ENCODE measurements around the gene RNF217. TPM values are rescaled to one million over a fixed set of nuclear protein-coding genes. Genes with fewer than 3 reads are reported as not detected.

Gene RNF217
- polyA plus RNA-seq, 1 donor (not counting 4 experiments of a cell fraction or from before 2014, with no cell fraction given), result 44.0 TPM

DNA sequence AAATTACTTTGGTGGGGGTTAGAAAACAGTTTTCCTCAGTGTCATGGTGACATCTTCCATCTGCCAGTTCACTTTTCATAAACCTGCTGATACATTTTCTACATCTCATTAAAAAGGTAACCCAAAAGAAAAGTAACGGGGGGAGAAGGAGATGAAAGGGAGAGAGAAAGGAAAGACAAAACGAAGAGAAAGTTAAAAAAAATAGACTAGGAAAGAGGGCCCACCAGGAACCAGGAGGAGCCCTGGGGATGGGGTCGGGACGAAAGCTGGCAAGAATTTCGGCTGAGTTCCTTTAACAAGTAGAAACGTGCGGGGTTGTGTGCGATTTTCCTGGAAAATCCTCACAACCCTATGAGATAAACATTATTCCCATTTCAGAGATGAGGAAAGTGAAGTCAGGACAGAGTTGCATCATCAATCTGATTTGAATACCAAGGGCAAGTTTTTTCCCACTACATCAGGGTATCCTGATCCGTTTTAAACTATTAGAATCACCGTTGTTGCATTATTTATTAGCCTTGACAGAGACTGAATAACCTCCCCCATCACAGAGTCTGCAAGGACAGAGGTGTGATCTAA lies 137.9 kb downstream of the RNF217 start:
- H3K4me2 ChIP-seq (ENCODE audit: control insufficient read depth, extremely low read depth, insufficient read depth, low read depth, low read length), result peak overlapping the region; percentile 76
- H3K4me1 ChIP-seq (ENCODE audit: control insufficient read depth, extremely low read depth, insufficient read depth, low read length), result peaks cover 58% of the 10 kb centered on the region
- TF ChIP-seq, protein P1, sequence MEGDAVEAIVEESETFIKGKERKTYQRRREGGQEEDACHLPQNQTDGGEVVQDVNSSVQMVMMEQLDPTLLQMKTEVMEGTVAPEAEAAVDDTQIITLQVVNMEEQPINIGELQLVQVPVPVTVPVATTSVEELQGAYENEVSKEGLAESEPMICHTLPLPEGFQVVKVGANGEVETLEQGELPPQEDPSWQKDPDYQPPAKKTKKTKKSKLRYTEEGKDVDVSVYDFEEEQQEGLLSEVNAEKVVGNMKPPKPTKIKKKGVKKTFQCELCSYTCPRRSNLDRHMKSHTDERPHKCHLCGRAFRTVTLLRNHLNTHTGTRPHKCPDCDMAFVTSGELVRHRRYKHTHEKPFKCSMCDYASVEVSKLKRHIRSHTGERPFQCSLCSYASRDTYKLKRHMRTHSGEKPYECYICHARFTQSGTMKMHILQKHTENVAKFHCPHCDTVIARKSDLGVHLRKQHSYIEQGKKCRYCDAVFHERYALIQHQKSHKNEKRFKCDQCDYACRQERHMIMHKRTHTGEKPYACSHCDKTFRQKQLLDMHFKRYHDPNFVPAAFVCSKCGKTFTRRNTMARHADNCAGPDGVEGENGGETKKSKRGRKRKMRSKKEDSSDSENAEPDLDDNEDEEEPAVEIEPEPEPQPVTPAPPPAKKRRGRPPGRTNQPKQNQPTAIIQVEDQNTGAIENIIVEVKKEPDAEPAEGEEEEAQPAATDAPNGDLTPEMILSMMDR (optimal IDR thresholded peaks at IDR 0.05 in 1 of 3, IDR thresholded peaks at IDR 0.05 in 1 of 3, conservative IDR thresholded peaks at IDR 0.05 in 1 of 3; ENCODE audit: extremely low read depth in 1 of 3, insufficient read depth in 2 of 3, low read length in 3 of 3), result no peak
- no peak for TF ChIP-seq EZH2 (IDR thresholded peaks at IDR 0.05; ENCODE audit: low read length)
- H3K79me2 ChIP-seq (ENCODE audit: control insufficient read depth, insufficient read depth, low read length), result no peaks in the 10 kb centered on the region
- no peaks in the 10 kb centered on the region for H4K20me1 ChIP-seq (ENCODE audit: control insufficient read depth, extremely low read depth, insufficient read depth, low read length)
- H3K4me3 ChIP-seq (ENCODE audit: control insufficient read depth in 2 of 3, extremely low read depth in 1 of 3, insufficient read depth in 2 of 3, low read depth in 1 of 3, low read length in 3 of 3), result peak overlapping the region in 2 of 3 experiments; percentile 50 to 55
- H3K27ac ChIP-seq (ENCODE audit: control insufficient read depth, insufficient read depth, low read length), result no peak overlapping the region
- no peaks in the 10 kb centered on the region for H3K9me3 ChIP-seq (ENCODE audit: control insufficient read depth, low read depth, low read length)
- H3K27me3 ChIP-seq (ENCODE audit: control insufficient read depth, extremely low read depth, insufficient read depth, low read length), result no peaks in the 10 kb centered on the region
- peak overlapping the region; percentile 92 for H2AFZ ChIP-seq (ENCODE audit: control insufficient read depth, low read length)
- no peaks in the 10 kb centered on the region for H3K9me1 ChIP-seq (ENCODE audit: control insufficient read depth, extremely low read depth, insufficient read depth, low read length)
- DNase-seq (ENCODE audit: low read depth, low spot score) (no peak), FAIRE-seq (no peak)
- dilution Hi-C loops (cut with MboI; ENCODE audit: extremely low pct_ligation_motif_present, low sequenced_read_pairs), result no loop called here
- peak overlapping the region; percentile 58 for H3K9ac ChIP-seq (ENCODE audit: control insufficient read depth, extremely low read depth, insufficient read depth, low read length)
- no peaks in the 10 kb centered on the region for H3K36me3 ChIP-seq (ENCODE audit: control insufficient read depth in 2 of 2, extremely low read depth in 1 of 2, insufficient read depth in 2 of 2, low read length in 2 of 2)

- H3K27ac ChIP-seq (ENCODE audit: control insufficient read depth, insufficient read depth, low read length), result peak overlapping the region; percentile 52
- no peaks in the 10 kb centered on the region for H3K79me2 ChIP-seq (ENCODE audit: control insufficient read depth, insufficient read depth, low read length)
- H3K9me1 ChIP-seq (ENCODE audit: control insufficient read depth, extremely low read depth, insufficient read depth, low read length), result no peaks in the 10 kb centered on the region
- no peaks in the 10 kb centered on the region for H3K9me3 ChIP-seq (ENCODE audit: control insufficient read depth, low read depth, low read length)
- H3K4me1 ChIP-seq (ENCODE audit: control insufficient read depth, extremely low read depth, insufficient read depth, low read length), result peaks cover 52% of the 10 kb centered on the region
- peak overlapping the region; percentile 1 for H3K4me2 ChIP-seq (ENCODE audit: control insufficient read depth, extremely low read depth, insufficient read depth, low read depth, low read length)
- dilution Hi-C loops (cut with MboI; ENCODE audit: extremely low pct_ligation_motif_present, low sequenced_read_pairs), result no loop called here
- no peaks in the 10 kb centered on the region for H3K36me3 ChIP-seq (ENCODE audit: control insufficient read depth in 2 of 2, extremely low read depth in 1 of 2, insufficient read depth in 2 of 2, low read length in 2 of 2)
- H3K9ac ChIP-seq (ENCODE audit: control insufficient read depth, extremely low read depth, insufficient read depth, low read length), result no peak overlapping the region
- no peak overlapping the region for H3K4me3 ChIP-seq (ENCODE audit: control insufficient read depth in 2 of 3, extremely low read depth in 1 of 3, insufficient read depth in 2 of 3, low read depth in 1 of 3, low read length in 3 of 3)
- no peak for FAIRE-seq
- no peaks in the 10 kb centered on the region for H4K20me1 ChIP-seq (ENCODE audit: control insufficient read depth, extremely low read depth, insufficient read depth, low read length)
- H2AFZ ChIP-seq (ENCODE audit: control insufficient read depth, low read length), result peak overlapping the region; percentile 78
- H3K27me3 ChIP-seq (ENCODE audit: control insufficient read depth, extremely low read depth, insufficient read depth, low read length), result no peaks in the 10 kb centered on the region
- DNase-seq (ENCODE audit: low read depth, low spot score), result no peak
- no peak for TF ChIP-seq EZH2 (IDR thresholded peaks at IDR 0.05; ENCODE audit: low read length)
Observed at GRCh38 chr6:125101128-125101527, 138.9 kb downstream of the RNF217 start.

- Histone ChIP-seq H3K4me2 (ENCODE audit: control insufficient read depth, extremely low read depth, insufficient read depth, low read depth, low read length) (peak overlapping the region; percentile 1), H2AFZ (ENCODE audit: control insufficient read depth, low read length) (peak overlapping the region; percentile 78), H3K27me3 (ENCODE audit: control insufficient read depth, extremely low read depth, insufficient read depth, low read length) (no peaks in the 10 kb centered on the region), H3K36me3 (ENCODE audit: control insufficient read depth in 2 of 2, extremely low read depth in 1 of 2, insufficient read depth in 2 of 2, low read length in 2 of 2) (no peaks in the 10 kb centered on the region), H3K27ac (ENCODE audit: control insufficient read depth, insufficient read depth, low read length) (peak overlapping the region; percentile 52), H3K9me3 (ENCODE audit: control insufficient read depth, low read depth, low read length) (no peaks in the 10 kb centered on the region), H3K4me3 (ENCODE audit: control insufficient read depth in 2 of 3, extremely low read depth in 1 of 3, insufficient read depth in 2 of 3, low read depth in 1 of 3, low read length in 3 of 3) (no peak overlapping the region), H4K20me1 (ENCODE audit: control insufficient read depth, extremely low read depth, insufficient read depth, low read length) (no peaks in the 10 kb centered on the region), H3K4me1 (ENCODE audit: control insufficient read depth, extremely low read depth, insufficient read depth, low read length) (peaks cover 52% of the 10 kb centered on the region), H3K79me2 (ENCODE audit: control insufficient read depth, insufficient read depth, low read length) (no peaks in the 10 kb centered on the region), H3K9ac (ENCODE audit: control insufficient read depth, extremely low read depth, insufficient read depth, low read length) (no peak overlapping the region), H3K9me1 (ENCODE audit: control insufficient read depth, extremely low read depth, insufficient read depth, low read length) (no peaks in the 10 kb centered on the region)
- FAIRE-seq (peak; percentile 39), DNase-seq (ENCODE audit: low read depth, low spot score) (no peak)
- TF ChIP-seq, protein P1 (optimal IDR thresholded peaks at IDR 0.05 in 1 of 3, IDR thresholded peaks at IDR 0.05 in 1 of 3, conservative IDR thresholded peaks at IDR 0.05 in 1 of 3; ENCODE audit: extremely low read depth in 1 of 3, insufficient read depth in 2 of 3, low read length in 3 of 3), result no peak
- no peak for TF ChIP-seq EZH2 (IDR thresholded peaks at IDR 0.05; ENCODE audit: low read length)
- dilution Hi-C loops (cut with MboI; ENCODE audit: extremely low pct_ligation_motif_present, low sequenced_read_pairs), result no loop called here
Observed at GRCh38 chr6:125101631-125102030, 139.4 kb downstream of the RNF217 start.
